Neural progenitor cell (in vitro differentiated cells): ENCODE results near the gene GIGYF2. TPM values are rescaled to one million over a fixed set of nuclear protein-coding genes. Genes with fewer than 3 reads are reported as not detected.

Experiments
- DNase-seq: peaks from one replicate; pipeline ENCODE4 v3.0.0-alpha.2; 2016; ENCODE audit warnings: low spot score
- H2AFZ ChIP-seq: fragments of 200-600 bp; sonication (generic); replicated peaks from 2 replicates; pipeline ENCODE4 v1.6.1; 2016; ENCODE audit warnings: antibody characterized with exemption
- H3F3A ChIP-seq: fragments of 200-600 bp; sonication (generic); 2 replicates; pipeline ENCODE4 v1.6.1; 2016; ENCODE audit warnings: antibody characterized with exemption, low read depth
- H3K27ac ChIP-seq: fragments of 200-600 bp; sonication (generic); 2 replicates; pipeline ENCODE4 v1.5.1; 2016; ENCODE audit warnings: mild to moderate bottlenecking
- H3K27me3 ChIP-seq: fragments of 200-600 bp; sonication (generic); 2 replicates; pipeline ENCODE4 v1.6.1; 2016; ENCODE audit warnings: mild to moderate bottlenecking, moderate library complexity
- H3K36me3 ChIP-seq: fragments of 200-600 bp; sonication (generic); 2 replicates; pipeline ENCODE4 v1.5.1; 2016
- H3K4me1 ChIP-seq: fragments of 200-600 bp; sonication (generic); 2 replicates; pipeline ENCODE4 v1.6.1; 2016; ENCODE audit warnings: mixed run types
- H3K4me2 ChIP-seq: fragments of 200-600 bp; sonication (generic); 2 replicates; pipeline ENCODE4 v1.6.1; 2016
- H3K4me3 ChIP-seq: fragments of 200-600 bp; sonication (generic); 2 replicates; pipeline ENCODE4 v1.5.1; 2016
- H3K79me2 ChIP-seq: fragments of 200-600 bp; sonication (generic); 2 replicates; pipeline ENCODE4 v1.6.1; 2016; ENCODE audit warnings: low read depth
- H3K9ac ChIP-seq: fragments of 200-600 bp; sonication (generic); 2 replicates; pipeline ENCODE4 v1.6.1; 2016
- H3K9me3 ChIP-seq: fragments of 200-600 bp; sonication (generic); 2 replicates; pipeline ENCODE4 v1.5.1; 2016; ENCODE audit warnings: low read depth
- H4K20me1 ChIP-seq: fragments of 200-600 bp; sonication (generic); 2 replicates; pipeline ENCODE4 v1.6.1; 2016; ENCODE audit warnings: low read depth
- H3K27ac Mint-ChIP-seq: 3 replicates; pipeline ENCODE4 v1.8.0; 2021; ENCODE audit warnings: mixed read lengths
- H3K27me3 Mint-ChIP-seq: 2 replicates; pipeline ENCODE4 v1.8.0; 2022; ENCODE audit warnings: low read depth, mild to moderate bottlenecking, inconsistent platforms, moderate library complexity, mixed read lengths; ENCODE audit not compliant: insufficient read depth
- H3K36me3 Mint-ChIP-seq: 3 replicates; pipeline ENCODE4 v1.8.0; 2021; ENCODE audit warnings: mixed read lengths
- H3K4me1 Mint-ChIP-seq: 3 replicates; pipeline ENCODE4 v1.8.0; 2021; ENCODE audit warnings: mixed read lengths
- H3K4me3 Mint-ChIP-seq: 3 replicates; pipeline ENCODE4 v1.8.0; 2021; ENCODE audit warnings: mild to moderate bottlenecking, moderate library complexity, mixed read lengths
- H3K9me3 Mint-ChIP-seq: 3 replicates; pipeline ENCODE4 v1.8.0; 2020; ENCODE audit warnings: mixed read lengths
- CTCF ChIP-seq: fragments of 200-600 bp; sonication (generic); IDR thresholded peaks from 2 replicates; pipeline ENCODE4 v1.5.1; 2017; ENCODE audit warnings: antibody characterized with exemption, mild to moderate bottlenecking
- EZH2 ChIP-seq: fragments of 200-600 bp; sonication (generic); IDR thresholded peaks from 2 replicates; pipeline ENCODE4 v1.6.1; 2017; ENCODE audit warnings: antibody characterized with exemption, mild to moderate bottlenecking, moderate library complexity
- EZH2phosphoT487 ChIP-seq: fragments of 200-600 bp; sonication (generic); IDR thresholded peaks from 2 replicates; pipeline ENCODE4 v1.6.1; 2017; ENCODE audit warnings: antibody characterized with exemption
- total RNA-seq: library from RNA; depleted of rRNA; stranded (reverse); fragments of >200 nt; gene quantifications from 2 replicates; pipeline ENCODE4 v1.2.3, GENCODE V29; 2015; ENCODE audit warnings: low replicate concordance

GIGYF2 gene
- total RNA-seq, 1 donor from 2014 or later = 76.3 TPM

GRCh38 chr2:232859385-232859916, 162.3 kb downstream of the GIGYF2 start:
- H4K20me1 ChIP-seq = peaks cover 3% of the 10 kb centered on the region
- no peak overlapping the region for H3K9ac ChIP-seq
- no peaks in the 10 kb centered on the region for H3K36me3 ChIP-seq
- H3F3A ChIP-seq = no peaks in the 10 kb centered on the region
- no peak for TF ChIP-seq EZH2phosphoT487
- no peak for TF ChIP-seq CTCF
- TF ChIP-seq EZH2 = no peak
- Mint-ChIP-seq H3K27me3 (no peaks in the 10 kb centered on the region), H3K4me1 (no peaks in the 10 kb centered on the region), H3K4me3 (no peak overlapping the region), H3K36me3 (peaks cover 21% of the 10 kb centered on the region), H3K27ac (no peak overlapping the region), H3K9me3 (no peaks in the 10 kb centered on the region)
- H3K4me2 ChIP-seq = no peak overlapping the region
- no peak for DNase-seq
- no peaks in the 10 kb centered on the region for H3K79me2 ChIP-seq
- H2AFZ ChIP-seq = no peak overlapping the region
- H3K27ac ChIP-seq = no peak overlapping the region
- no peaks in the 10 kb centered on the region for H3K27me3 ChIP-seq
- no peaks in the 10 kb centered on the region for H3K4me1 ChIP-seq
- H3K9me3 ChIP-seq = no peaks in the 10 kb centered on the region
- no peak overlapping the region for H3K4me3 ChIP-seq

GRCh38 chr2:232860593-232861241, 163.6 kb downstream of the GIGYF2 start:
- Histone ChIP-seq H3K79me2 (no peaks in the 10 kb centered on the region), H3K4me1 (no peaks in the 10 kb centered on the region), H3K4me3 (no peak overlapping the region), H3K27ac (no peak overlapping the region), H3K9me3 (no peaks in the 10 kb centered on the region), H3K9ac (no peak overlapping the region), H4K20me1 (peaks cover 3% of the 10 kb centered on the region), H3K36me3 (no peaks in the 10 kb centered on the region), H3K27me3 (no peaks in the 10 kb centered on the region), H3K4me2 (no peak overlapping the region), H3F3A (no peaks in the 10 kb centered on the region), H2AFZ (no peak overlapping the region)
- Mint-ChIP-seq H3K27ac (no peak overlapping the region), H3K9me3 (no peaks in the 10 kb centered on the region), H3K4me3 (no peak overlapping the region), H3K27me3 (no peaks in the 10 kb centered on the region), H3K36me3 (peaks cover 21% of the 10 kb centered on the region), H3K4me1 (no peaks in the 10 kb centered on the region)
- DNase-seq = no peak
- TF ChIP-seq EZH2phosphoT487 (no peak), CTCF (no peak), EZH2 (no peak)

GRCh38 chr2:232861353-232861752, 164.2 kb downstream of the GIGYF2 start:
- H3K27me3 ChIP-seq = no peaks in the 10 kb centered on the region
- no peak overlapping the region for H3K9ac ChIP-seq
- peaks cover 3% of the 10 kb centered on the region for H4K20me1 ChIP-seq
- peaks cover 19% of the 10 kb centered on the region for H3K36me3 Mint-ChIP-seq
- H2AFZ ChIP-seq = no peak overlapping the region
- TF ChIP-seq CTCF (no peak), EZH2 (no peak), EZH2phosphoT487 (no peak)
- H3K9me3 Mint-ChIP-seq = no peaks in the 10 kb centered on the region
- no peak overlapping the region for H3K27ac Mint-ChIP-seq
- H3K27me3 Mint-ChIP-seq = no peaks in the 10 kb centered on the region
- no peak overlapping the region for H3K4me2 ChIP-seq
- H3K4me3 Mint-ChIP-seq = no peak overlapping the region
- no peaks in the 10 kb centered on the region for H3K36me3 ChIP-seq
- no peaks in the 10 kb centered on the region for H3K9me3 ChIP-seq
- H3K4me1 ChIP-seq = no peaks in the 10 kb centered on the region
- no peaks in the 10 kb centered on the region for H3F3A ChIP-seq
- H3K27ac ChIP-seq = no peak overlapping the region
- no peaks in the 10 kb centered on the region for H3K79me2 ChIP-seq
- no peaks in the 10 kb centered on the region for H3K4me1 Mint-ChIP-seq
- no peak for DNase-seq
- no peak overlapping the region for H3K4me3 ChIP-seq
